Aorta (tissue), 5 donors: ENCODE data around the gene DPH3. TPM values are rescaled to one million over a fixed set of nuclear protein-coding genes. Genes with fewer than 3 reads are reported as not detected.

Experiments
- ATAC-seq: fragments of 200-7000 bp; cut with Tn5 transposase; one replicate; pipeline ENCODE4 v1.9.1; 2022; ENCODE audit warnings: moderate library complexity; ENCODE audit not compliant: low FRiP score
- DNase-seq, 2 donors: peaks; one replicate each; pipeline ENCODE4 v3.0.0-alpha.2; 2020
- H3K27ac ChIP-seq, 2 donors: one replicate each; pipeline ENCODE4 v1.5.1; 2013; ENCODE audit warnings: low read length in 2 of 2, mild to moderate bottlenecking in 2 of 2, moderate library complexity in 2 of 2, control low read depth in 1 of 2, inconsistent platforms in 1 of 2, low read depth in 1 of 2
- H3K27me3 ChIP-seq, 2 donors: one replicate each; pipeline ENCODE4 v1.6.1; 2013; ENCODE audit warnings: control low read depth in 1 of 2, low read length in 1 of 2, mild to moderate bottlenecking in 1 of 2, moderate library complexity in 1 of 2; ENCODE audit not compliant: insufficient read depth in 2 of 2, control insufficient read depth in 1 of 2
- H3K36me3 ChIP-seq, 2 donors: one replicate each; pipeline ENCODE4 v1.6.1; 2013; ENCODE audit warnings: control low read depth in 1 of 2, low read length in 1 of 2, mild to moderate bottlenecking in 1 of 2; ENCODE audit not compliant: insufficient read depth in 2 of 2, control insufficient read depth in 1 of 2
- H3K4me1 ChIP-seq, 2 donors: one replicate each; pipeline ENCODE4 v1.6.1; 2013; ENCODE audit warnings: low read length in 2 of 2, control low read depth in 1 of 2, mild to moderate bottlenecking in 1 of 2, moderate library complexity in 1 of 2; ENCODE audit not compliant: insufficient read depth in 2 of 2, control insufficient read depth in 1 of 2
- H3K4me3 ChIP-seq, 2 donors: one replicate each; pipeline ENCODE4 v1.5.1; 2013; ENCODE audit warnings: low read length in 2 of 2, control low read depth in 1 of 2, mild to moderate bottlenecking in 1 of 2
- H3K9me3 ChIP-seq: one replicate; pipeline ENCODE4 v1.6.1; 2013; ENCODE audit warnings: mild to moderate bottlenecking, low read length; ENCODE audit not compliant: control insufficient read depth
- WGBS, 2 donors: extraction: QIAGEN DNeasy Blood & Tissue Kit; methylation state at CpG; one replicate each; pipeline ENCODE4 v1.1.7; 2013; 5-methylcytosine and 5-hydroxymethylcytosine counted together
- intact Hi-C, 2 donors: fragments of 100-400 bp; cut with DNase I; formaldehyde crosslinking; loops; one replicate each; pipeline versions ENCODE4 v1.14.2 to v1.15.0; 2022
- polyA plus RNA-seq, 2 donors: library from polyadenylated mRNA; stranded (reverse); fragments of 200-250 nt; gene quantifications; one replicate each; pipeline ENCODE4 v1.2.3, GENCODE V29; 2013
- total RNA-seq, 2 donors: library from RNA; stranded (reverse); fragmentation: NEBNext Ultra II Directional; extraction: Animal tissue kit (Norgen Biotek cat#: 25700); gene quantifications; one replicate each; pipeline ENCODE4 v1.2.1, GENCODE V29; 2021
- donor health status: healthy with polysubstance abuse.
- donor health status: Bipolar disorder and iron deficiency.
- donor health status: DM: no; HTN: no; CAD: no.
- donor health status: DM: no; HTN: no; CAD: no.
- donor health status: DM: yes; HTN: yes; CAD: no.

DPH3 gene
- total and polyA plus RNA-seq, 4 donors = 14.0 to 49.6 (median 25.4) TPM

- Histone ChIP-seq H3K4me3 (no peak overlapping the region), H3K27ac (no peak overlapping the region), H3K4me1 (no peaks in the 10 kb centered on the region), H3K27me3 (no peaks in the 10 kb centered on the region), H3K9me3 (no peaks in the 10 kb centered on the region), H3K36me3 (no peaks in the 10 kb centered on the region)
- WGBS, 2 donors = 92 to 93% methylated on average over 2 of the region's 2 CpGs
- DNase-seq (no peak), ATAC-seq (no peak)
- intact Hi-C loops = no loop called here
These were observed 42.2 kb downstream of the DPH3 start for GRCh38 chr3:16222547-16222946.

- Histone ChIP-seq H3K9me3 (no peaks in the 10 kb centered on the region), H3K27me3 (no peaks in the 10 kb centered on the region), H3K4me3 (no peak overlapping the region), H3K4me1 (no peaks in the 10 kb centered on the region), H3K27ac (no peak overlapping the region), H3K36me3 (no peaks in the 10 kb centered on the region)
- 82 to 83% methylated on average over 3 of the region's 3 CpGs for WGBS, 2 donors
- DNase-seq (no peak), ATAC-seq (no peak)
- intact Hi-C loops = no loop called here
These were observed 42.8 kb downstream of the DPH3 start for GRCh38 chr3:16221990-16222389.

GRCh38 chr3:16219777-16220176 is 45.0 kb downstream of the DPH3 start:
- Histone ChIP-seq H3K27me3 (no peaks in the 10 kb centered on the region), H3K4me3 (no peak overlapping the region)

GRCh38 chr3:16216373-16216935 is 48.3 kb downstream of the DPH3 start:
- H3K4me1 ChIP-seq = no peaks in the 10 kb centered on the region
- no peaks in the 10 kb centered on the region for H3K9me3 ChIP-seq
- no peaks in the 10 kb centered on the region for H3K27me3 ChIP-seq
- no peak overlapping the region for H3K27ac ChIP-seq
- no peak overlapping the region for H3K4me3 ChIP-seq
- 94% methylated on average over 17 of the region's 17 CpGs for WGBS, 2 donors
- intact Hi-C loops = no loop called here
- H3K36me3 ChIP-seq = peaks cover 0 to 2% of the 10 kb centered on the region in 2 donors
- no peak for ATAC-seq
- no peak for DNase-seq

More at GRCh38 chr3:16219777-16220176, 45.0 kb downstream of the DPH3 start:
- Histone ChIP-seq H3K9me3 (no peaks in the 10 kb centered on the region), H3K36me3 (no peaks in the 10 kb centered on the region), H3K27ac (no peak overlapping the region), H3K4me1 (no peaks in the 10 kb centered on the region)
- DNase-seq (no peak), ATAC-seq (no peak)
- intact Hi-C loops = no loop called here
- 93 to 98% methylated on average over 3 of the region's 3 CpGs for WGBS, 2 donors

GRCh38 chr3:16214366-16214765 is 50.4 kb downstream of the DPH3 start:
- Histone ChIP-seq H3K4me1 (no peaks in the 10 kb centered on the region), H3K36me3 (peaks cover 0 to 2% of the 10 kb centered on the region in 2 donors), H3K27ac (no peak overlapping the region), H3K27me3 (no peaks in the 10 kb centered on the region), H3K4me3 (no peak overlapping the region), H3K9me3 (no peaks in the 10 kb centered on the region)
- no peak for DNase-seq
- no peak for ATAC-seq
- WGBS, 2 donors = 91 to 93% methylated on average over 4 of the region's 4 CpGs
- intact Hi-C loops = no loop called here

GRCh38 chr3:16211176-16211904 is 53.4 kb downstream of the DPH3 start:
- Histone ChIP-seq H3K4me1 (no peaks in the 10 kb centered on the region), H3K36me3 (peaks cover 0 to 2% of the 10 kb centered on the region in 2 donors), H3K9me3 (no peaks in the 10 kb centered on the region), H3K4me3 (no peak overlapping the region), H3K27ac (no peak overlapping the region), H3K27me3 (no peaks in the 10 kb centered on the region)
- 91% methylated on average over 9 of the region's 9 CpGs for WGBS, 2 donors
- intact Hi-C loops = no loop called here
- ATAC-seq = no peak
- DNase-seq = no peak

Other genes starting within 250 kb of the DPH3 start
- 100 to 1,000 TPM in 1 of 2 donors, 10 to 100 TPM in 1; 44.7 to 113 TPM for gene GALNT15, start 90.3 kb downstream of the DPH3 start, total RNA-seq
- gene GALNT15, start 90.3 kb downstream of the DPH3 start, polyA plus RNA-seq = 10 to 100 TPM; 12.5 to 45.6 TPM
- 10 to 100 TPM in 1 of 2 donors, 1 to 10 TPM in 1; 7.4 to 10.3 TPM for gene OXNAD1, start 269 bp upstream of the DPH3 start, total RNA-seq
- 1 to 10 TPM; 2.4 to 3.8 TPM for gene OXNAD1, start 269 bp upstream of the DPH3 start, polyA plus RNA-seq
- gene RFTN1, start 248.8 kb upstream of the DPH3 start, total RNA-seq = 100 to 1,000 TPM in 1 of 2 donors, 10 to 100 TPM in 1; 87.3 to 119 TPM
- gene RFTN1, start 248.8 kb upstream of the DPH3 start, polyA plus RNA-seq = 10 to 100 TPM; 12.7 to 31.4 TPM